Stimulated activated CD4-positive, alpha-beta T cell treated with anti-CD3 and anti-CD28 coated beads, Interleukin-4, amount 100 ng/mL, for 1 hour (primary cell): ENCODE data around the gene ZNF471.
A peak's percentile ranks its signal among the peaks of the same experiment; 100 is the strongest.

Experiments
- DNase-seq: peaks from one replicate; pipeline ENCODE4 v3.0.0-alpha.2; 2020

ZNF471 gene

DNA sequence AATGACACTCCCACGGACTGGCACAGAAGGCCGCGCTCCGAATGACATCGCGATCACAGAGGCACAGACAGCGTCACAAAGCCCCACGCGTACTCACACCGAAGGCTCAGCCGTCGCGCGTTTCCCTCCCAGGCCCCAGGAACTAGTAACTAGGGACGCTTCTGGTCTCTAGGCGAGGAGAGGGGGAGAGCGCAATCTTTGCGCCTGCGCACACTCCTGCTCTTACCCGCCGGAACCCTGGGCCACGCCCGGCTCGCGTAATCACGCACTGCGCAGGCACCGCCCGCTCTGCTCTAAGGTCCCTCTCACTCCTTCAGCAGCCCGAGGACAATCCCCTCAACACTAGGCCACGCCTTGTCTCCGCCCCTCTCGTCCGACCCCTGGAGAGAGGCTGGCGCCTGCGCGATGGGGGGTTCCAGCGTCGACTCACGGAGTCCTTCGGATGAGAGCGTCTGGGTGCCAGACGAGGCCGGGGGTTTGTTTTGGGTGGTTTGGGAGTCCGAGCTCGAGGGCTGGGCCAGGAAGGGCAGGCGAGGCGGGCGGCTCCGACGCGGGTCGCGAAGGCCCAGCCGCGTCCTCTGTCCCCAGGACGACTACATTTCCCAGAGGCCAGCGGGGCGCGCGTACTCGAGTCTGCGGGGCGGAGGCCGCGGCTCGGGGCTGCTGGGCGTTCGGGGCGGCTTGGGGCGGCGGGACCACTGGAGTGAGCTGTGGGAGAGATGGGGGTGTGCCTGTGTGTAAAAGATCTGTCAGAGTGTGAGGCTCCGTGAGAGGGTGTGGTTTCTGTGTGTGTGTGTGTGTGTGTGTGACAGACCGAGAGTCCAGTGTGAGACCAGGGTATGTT is at the start of gene ZNF471:
Gene ZNF471, plus strand, starts transcription at position 410 of the 844 bp plus-strand sequence. CDS start 3,717 bp downstream, outside the sequence.
- peak; percentile 82 for DNase-seq

DNA sequence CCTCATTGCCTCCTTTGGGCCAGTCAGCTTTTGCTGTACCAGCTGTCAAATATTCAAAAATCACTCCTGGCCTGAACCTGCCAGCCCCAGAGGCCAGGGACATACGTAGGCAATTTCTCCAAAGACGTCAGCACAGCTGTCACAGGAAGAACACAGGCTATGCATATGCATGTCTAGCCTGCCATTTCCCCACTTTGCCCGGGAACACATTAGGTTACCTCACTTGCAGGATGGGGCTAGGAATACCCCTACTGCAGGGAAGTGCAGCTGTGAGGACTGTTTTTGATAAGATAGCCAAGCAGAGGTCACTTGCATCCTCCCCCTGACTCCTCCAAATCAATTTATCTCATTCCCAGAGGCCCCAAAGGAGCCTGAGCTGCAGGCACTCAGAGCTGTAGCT is 33.3 kb upstream of the ZNF471 start:
- no peak for DNase-seq

DNA sequence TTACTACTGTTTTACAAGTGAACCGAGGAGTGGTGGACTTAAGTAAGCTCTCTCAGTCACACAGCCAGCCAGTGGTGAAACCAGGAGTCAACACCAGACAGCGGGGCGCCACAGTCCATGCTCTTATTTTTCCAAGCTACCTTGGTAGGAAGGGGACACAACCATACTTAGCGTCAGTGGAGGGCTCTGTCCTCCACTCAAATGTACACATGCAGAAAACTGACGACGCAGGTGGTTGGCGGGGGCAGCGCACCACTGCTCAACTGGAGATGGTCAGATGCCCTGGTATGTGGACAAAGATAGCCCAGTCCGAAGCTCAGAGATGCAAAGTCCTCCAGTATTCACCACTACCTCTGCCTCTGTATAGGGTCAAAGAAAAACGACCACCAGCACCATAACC is 31.6 kb upstream of the ZNF471 start:
- DNase-seq: no peak

DNA sequence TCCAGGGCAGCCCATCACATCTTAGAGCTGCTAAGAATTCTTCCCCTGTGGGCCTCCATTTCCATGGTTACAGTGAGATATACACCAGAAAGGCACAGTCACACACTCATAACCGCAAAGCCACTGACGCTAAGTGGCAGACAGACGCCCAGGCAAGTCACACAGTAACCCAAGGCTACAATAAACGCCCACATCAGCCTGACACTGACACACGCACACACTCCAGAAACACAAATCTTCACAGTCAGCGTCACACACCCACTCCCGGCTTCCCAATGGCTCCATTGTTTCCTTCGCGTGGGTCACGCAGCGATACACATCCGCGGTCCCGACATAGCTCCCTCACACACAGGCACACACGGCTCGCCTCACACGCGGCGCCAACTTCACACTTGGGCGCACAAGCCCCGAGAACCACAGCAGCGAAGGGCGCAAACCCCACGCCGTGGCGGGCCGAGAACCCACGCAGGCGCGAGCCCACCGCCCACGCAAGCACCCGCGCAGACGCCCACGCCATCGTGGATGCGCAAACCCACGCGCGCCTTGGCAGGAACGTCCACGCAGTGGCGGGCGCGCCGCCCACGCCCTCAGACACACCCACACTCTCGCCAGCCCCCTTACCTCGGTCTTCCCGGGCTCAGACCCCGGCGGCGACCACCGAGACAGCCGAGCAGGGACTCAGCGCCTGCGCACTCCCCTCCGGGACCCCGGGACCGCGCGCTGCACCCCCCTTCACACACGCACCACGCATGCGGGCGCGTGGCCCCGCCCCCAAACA is 30.8 kb upstream of the ZNF471 start, which contains the start of gene ZNF667:
Gene ZNF667, minus strand, starts transcription at position 695 of the 778 bp plus-strand sequence. CDS start 14,975 bp downstream, outside the sequence.
- peak; percentile 50 for DNase-seq

DNA sequence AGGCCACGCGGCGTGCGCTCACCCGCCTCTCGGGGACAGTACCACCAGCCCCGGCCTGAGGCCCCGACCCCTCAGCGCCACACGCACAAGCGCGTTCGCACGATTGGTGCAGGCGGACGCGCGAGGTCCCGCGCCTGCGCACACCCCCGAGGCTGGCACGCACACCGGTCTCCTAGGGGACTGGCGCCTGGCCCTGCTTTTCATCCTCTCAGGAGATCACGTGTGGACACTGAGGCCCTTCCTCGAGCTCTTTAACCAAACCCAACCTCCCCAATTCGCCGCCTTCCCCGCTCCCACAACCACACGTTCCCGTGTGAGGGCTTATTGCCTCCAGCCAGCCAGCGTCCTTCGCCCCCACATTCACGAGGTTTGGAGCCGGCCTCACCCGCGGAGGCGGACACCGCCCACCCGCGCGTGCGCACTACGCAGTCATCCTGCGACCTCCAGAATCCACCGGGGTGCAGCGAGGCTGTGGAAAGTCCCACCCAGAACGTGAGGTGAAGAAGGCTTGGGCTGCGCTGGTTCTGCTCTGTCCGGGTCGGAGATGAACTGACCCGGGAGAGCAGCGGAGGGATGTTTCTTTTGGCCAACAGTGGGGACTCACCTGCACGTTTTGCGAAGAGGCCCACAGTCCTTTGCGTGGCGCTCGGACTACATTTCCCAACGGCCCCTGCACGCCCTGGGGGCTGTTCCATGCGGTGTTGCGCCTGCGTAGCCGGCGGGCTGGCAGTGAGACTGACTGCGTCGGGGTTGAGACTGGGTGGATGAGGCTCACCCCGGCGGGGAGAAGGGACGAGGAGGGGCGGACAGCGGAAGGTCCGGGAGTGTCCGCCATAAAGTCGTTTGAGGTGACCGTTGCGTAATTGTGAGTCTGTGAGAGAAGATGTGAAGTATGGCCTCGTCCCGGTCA is 30.0 kb upstream of the ZNF471 start:
- peak; percentile 63 for DNase-seq

DNA sequence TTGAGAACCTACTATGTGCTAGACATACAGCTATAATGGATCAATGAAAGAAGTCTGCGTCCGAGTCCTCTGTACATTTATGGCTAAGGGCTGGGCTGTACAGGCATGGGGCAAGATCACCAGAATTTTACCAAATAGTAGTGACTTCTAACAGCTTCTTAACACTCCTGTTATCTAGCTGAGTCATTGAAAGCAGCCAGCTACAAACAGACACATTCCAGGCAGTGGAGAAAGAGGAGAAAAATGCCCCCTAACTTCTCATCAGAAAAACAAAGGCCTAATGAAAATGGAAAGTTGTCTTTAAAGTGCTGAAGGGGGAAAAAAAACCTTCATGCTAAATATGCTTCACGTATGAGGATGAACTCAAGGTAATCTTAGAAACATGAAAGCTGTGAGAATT is 16.3 kb upstream of the ZNF471 start:
- DNase-seq: no peak

DNA sequence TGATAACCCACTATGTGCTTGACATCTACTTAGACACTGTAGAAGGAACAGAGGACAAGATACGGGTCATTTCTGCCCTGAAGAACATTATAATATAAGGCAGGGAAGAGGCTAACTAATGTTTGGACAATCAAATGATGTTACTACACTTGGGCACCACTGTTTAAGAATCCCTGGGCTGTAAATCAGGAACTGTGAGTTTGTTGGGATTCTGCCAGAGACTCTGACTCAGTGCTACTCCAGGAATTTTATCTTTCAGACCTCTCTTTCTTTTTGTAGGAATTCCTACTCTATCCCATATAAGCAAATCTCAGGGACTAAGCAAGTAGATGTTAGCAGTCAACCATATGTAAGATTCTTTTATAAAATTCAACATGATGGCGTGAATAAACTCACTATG is 3.1 kb upstream of the ZNF471 start:
- DNase-seq: no peak

DNA sequence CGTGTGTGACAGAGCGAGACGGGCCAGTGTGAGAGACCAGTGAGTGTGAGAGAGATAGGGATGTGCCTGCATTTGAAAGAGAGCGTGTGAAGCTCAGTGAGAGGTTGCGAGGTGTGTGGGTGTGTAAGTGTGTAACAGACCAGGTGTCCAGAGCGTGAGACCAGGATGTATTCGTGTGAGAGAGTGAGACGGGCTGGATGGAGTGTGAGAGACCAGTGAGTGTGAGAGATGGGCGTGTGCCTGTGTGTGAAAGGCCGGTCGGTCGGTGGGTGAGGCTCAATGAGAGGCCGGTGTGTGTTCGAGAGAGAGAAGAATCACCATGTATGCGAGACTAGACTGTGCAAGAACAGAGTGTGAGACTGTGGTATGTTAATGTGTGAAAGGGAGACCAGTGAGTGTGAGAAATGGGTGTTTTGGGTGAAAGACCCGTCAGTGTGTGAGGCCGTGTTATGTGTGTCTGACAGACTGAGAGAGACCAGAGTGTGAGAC is 679 bp downstream of the ZNF471 start:
- DNase-seq: peak; percentile 1

DNA sequence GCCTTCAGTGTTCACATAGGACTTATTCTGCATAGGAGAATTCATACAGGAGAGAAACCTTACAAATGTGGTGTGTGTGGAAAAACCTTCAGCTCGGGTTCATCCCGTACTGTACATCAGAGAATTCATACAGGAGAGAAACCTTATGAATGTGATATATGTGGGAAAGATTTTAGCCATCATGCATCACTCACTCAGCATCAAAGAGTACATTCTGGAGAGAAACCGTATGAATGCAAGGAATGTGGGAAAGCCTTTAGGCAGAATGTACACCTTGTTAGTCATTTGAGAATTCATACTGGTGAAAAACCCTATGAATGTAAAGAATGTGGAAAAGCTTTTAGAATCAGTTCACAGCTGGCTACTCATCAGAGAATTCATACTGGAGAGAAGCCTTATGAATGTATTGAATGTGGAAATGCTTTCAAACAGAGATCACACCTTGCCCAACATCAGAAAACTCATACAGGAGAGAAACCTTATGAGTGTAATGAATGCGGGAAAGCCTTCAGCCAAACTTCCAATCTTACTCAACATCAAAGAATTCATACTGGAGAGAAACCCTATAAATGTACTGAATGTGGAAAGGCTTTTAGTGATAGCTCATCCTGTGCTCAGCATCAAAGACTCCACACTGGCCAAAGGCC is 17.7 kb downstream of the ZNF471 start:
- no peak for DNase-seq

DNA sequence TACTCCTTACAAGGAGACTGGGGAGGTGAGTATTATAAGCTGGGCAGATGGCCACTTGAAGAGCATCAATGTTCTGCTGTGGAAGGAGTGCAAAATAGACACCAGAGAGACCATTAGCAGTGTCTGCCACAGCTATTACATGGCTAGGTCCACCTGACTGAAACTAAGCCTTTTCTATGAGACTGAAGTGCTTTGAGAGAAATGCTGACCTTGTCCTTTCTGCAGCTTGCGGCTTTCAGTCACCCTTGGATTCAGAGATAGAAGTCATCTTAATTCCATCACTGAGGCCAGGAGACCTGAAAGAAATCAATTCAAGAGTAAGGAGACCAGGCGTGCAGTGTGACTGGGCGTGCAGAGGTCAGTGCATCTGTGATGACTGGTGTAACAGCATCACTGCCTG is 29.8 kb downstream of the ZNF471 start:
- no peak for DNase-seq

DNA sequence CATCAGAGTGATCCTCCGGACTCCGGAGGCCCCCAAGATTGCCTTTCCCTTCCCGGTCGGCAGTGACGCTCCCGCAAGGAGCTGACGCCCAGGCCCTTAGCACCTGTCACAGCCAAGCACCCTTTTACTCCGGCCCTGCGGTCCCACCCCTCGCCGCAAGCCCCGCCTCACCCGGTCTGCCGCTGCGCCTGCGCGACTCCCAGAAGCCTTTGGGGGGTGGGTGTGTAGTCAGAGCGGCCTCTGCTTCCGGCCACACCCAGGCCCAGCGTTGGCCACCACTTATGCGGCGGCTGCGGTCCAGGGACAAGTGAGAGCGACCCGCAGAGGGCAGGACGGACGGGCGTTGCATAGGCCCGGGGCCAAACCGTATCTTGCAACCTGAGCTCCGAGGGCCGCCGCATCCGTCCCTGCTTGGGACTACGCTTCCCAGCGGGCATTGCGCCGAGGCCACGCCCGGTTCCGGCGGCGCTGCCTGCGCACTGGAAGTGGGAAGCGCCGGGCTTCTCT is 30.7 kb downstream of the ZNF471 start:
- peak; percentile 89 for DNase-seq

DNA sequence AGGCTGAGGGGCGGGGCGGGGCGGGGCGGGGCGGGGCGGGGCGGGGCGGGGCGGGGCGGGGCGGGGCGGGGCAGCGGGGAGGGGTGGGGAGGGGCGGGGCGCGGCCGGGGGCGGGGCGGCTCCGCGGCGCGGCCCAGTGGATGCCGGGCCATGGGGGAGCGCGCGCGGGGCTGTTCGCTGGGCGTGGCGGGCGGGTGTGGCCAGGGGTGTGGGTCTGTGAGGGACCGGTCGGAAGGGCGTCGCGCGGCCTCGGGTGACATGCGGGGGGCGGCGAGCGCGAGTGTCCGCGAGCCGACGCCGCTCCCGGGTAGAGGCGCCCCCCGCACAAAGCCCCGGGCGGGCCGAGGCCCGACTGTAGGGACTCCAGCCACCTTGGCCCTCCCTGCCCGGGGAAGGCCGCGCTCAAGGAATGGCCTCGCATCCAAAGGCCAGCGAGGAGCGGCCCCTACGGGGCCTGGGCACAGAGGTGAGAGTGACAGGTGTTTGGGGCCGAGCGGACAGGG is 31.2 kb downstream of the ZNF471 start, which contains the start of gene ZFP28:
Gene ZFP28, plus strand, starts transcription at position 188 of the 503 bp plus-strand sequence. Its CDS starts 71 bp downstream, at position 259.
- no peak for DNase-seq

DNA sequence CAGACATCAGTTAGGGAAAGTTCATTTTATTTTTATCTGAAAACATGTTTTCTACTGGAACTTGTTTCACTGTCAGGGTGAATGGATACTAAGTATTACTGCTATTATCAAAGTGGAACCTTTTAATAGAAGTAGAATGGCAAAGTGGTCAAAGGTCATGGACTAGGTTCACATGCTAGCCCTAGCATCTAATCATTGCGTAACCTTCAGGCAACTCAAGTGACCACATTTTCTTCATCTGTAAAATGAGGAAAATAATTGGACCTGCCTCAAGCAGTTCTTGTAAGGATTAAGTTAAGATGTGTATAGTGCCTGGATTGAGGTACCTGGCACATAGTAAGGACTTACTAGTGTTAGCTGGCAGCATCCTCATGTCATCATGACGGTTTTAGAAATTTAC is 36.1 kb downstream of the ZNF471 start:
- DNase-seq: no peak

DNA sequence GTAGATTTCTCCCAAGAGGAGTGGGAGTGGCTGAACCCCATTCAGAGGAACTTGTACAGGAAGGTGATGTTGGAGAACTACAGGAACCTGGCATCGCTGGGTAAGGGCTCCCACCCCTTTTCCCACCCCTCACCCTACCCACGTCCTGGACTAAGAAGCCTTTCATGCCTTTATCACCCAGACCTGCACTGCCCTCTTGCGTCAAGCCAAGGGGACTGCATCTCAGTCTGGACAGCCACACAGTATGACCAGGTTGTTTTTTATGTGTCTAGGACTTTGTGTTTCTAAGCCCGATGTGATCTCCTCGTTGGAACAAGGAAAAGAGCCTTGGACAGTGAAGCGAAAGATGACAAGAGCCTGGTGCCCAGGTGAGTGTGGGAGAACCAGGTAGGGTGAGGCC is 39.9 kb downstream of the ZNF471 start:
- no peak for DNase-seq

DNA sequence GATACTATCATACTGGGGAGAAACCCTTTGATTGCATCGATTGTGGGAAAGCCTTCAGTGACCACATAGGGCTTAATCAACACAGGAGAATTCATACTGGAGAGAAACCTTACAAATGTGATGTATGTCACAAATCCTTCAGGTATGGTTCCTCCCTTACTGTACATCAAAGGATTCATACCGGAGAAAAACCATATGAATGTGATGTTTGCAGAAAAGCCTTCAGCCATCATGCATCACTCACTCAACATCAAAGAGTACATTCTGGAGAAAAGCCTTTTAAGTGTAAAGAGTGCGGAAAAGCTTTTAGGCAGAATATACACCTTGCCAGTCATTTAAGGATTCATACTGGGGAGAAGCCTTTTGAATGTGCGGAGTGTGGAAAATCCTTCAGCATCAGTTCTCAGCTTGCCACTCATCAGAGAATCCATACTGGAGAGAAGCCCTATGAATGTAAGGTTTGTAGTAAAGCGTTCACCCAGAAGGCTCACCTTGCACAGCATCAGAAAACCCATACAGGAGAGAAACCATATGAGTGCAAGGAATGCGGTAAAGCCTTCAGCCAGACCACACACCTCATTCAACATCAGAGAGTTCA is 46.7 kb downstream of the ZNF471 start:
- no peak for DNase-seq

DNA sequence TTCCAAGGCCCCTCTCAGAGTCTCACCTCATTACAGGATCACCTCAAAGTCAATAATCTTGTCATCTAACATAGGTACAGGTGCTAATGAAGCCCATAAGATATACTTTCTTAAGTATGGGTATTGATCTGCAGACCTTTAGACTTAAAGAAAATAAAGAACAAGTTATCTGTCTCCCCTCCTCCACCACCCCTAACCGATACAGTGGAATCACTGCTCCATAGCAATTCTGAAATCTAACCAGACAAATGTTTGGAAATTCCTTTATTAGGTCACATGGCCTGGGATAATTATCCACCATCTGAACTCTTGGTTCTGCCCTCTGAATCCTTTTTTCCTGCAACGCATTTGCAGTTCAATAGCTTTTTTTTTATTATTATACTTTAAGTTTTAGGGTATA is 55.1 kb downstream of the ZNF471 start:
- DNase-seq: no peak

DNA sequence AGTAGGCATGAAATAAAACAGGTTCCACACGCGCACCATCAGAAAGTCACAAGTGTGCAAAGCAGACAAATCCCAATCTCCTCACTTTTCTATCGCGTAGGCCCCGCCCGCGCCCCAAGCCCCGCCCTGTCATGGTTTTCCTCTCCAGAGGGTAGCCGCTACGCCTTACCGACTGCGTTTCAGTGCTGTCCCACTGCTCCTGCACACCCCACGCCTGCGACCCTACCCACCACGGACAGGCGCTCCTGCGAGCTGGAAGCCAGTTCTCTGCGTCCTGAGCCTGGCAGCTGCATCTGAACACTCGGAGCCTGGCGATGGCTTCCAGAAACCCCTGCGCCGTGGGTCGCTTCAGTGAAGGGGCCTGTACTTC is 59.2 kb downstream of the ZNF471 start:
- DNase-seq: peak; percentile 45

DNA sequence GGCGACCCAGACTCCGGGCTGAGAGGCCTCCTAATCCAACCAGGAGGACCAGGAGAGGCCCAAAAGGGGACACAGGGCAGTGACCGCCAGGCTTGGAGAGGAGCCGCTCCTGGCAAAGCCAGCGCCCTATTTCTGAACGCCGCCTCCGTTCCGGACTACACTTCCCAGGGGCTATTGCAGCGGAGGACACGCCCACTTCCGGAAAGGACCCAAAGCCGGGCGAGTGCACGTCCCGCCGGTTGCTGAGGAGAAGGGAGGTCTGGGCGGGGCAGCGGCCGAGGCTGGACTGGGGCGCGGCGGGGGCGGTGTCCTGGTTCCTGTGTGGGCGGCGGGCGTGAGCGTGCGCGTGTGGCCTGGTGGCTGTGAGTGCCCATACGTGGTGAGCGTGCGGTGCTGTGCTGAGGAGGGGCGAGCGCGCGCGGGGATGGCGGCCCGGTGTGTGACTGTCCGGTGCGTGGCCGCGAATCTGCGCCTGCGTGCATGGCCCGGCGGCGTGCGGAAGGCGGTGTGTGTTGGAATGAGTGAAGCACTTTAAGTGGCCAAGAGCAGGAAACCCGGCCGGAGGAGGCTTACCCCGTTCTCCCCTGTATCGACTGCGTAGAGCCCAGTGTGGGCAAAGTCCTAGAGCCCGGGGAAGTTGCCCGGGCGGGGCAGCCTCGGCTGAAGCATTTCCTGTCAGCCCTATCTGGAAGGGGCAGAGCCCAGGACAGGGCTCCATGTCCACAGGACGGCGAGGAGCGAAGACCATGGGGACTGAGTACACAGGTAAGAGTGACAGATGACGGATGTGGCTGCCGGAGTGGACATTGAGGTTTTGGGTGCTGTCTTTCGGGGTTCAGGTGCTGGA is 59.8 kb downstream of the ZNF471 start, which contains the start of gene ZNF470:
Gene ZNF470, plus strand, starts transcription at position 195 of the 847 bp plus-strand sequence. CDS start 2,844 bp downstream, outside the sequence.
- DNase-seq: peak; percentile 88

DNA sequence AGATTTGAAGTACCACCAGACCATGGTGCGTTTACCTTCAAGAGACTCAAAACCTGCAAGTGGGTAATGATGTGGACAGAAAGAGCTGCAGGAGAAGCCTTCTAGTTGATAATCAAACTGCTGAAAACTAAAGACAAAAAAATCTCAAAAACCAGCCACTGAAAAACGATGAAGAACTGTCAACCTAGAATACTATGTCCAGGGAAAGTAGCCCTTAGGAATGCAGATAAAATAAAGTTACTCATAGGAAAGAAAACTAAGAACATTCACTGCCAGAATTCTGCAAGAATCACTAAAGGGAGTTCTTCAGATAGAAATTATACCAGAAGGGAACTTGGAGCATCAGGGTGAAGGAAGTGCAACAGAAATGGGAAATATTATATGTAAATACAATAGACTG is 64.9 kb downstream of the ZNF471 start:
- DNase-seq: no peak

DNA sequence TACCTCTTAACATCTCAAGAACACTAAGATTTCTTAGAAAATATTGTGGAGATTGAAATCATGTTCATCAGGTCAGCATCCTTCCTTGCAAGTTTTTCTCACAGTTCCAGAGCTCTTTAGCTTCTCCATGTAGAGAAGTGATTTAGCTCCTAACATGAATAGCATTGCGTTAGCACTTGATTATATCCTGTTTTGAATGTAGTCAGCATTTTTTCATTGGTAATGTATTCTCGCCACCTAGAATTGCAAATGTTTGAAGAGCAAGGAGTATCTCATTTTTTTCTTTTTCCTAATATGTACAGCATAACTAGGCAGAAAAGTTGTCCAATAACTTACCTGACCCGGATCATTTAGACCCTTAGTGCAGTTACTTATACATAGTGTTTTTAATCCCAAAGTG is 66.3 kb downstream of the ZNF471 start:
- DNase-seq: no peak
